Activated CD4-positive, alpha-beta memory T cell treated with anti-CD3 and anti-CD28 coated beads for 36 hours (primary cell): ENCODE data around the gene DHRS7B. TPM values are rescaled to one million over a fixed set of nuclear protein-coding genes. Genes with fewer than 3 reads are reported as not detected.

Experiments used
- CTCF ChIA-PET: fragments of 350-600 bp; sonication (Branson Sonifier 250); formaldehyde crosslinking; loops from one replicate; lab custom pipeline; 2021; ENCODE audit warnings: antibody characterized with exemption, inconsistent platforms; lab: Charles Lee
- POLR2A ChIA-PET: fragments of 350-600 bp; sonication (Branson Sonifier 250); formaldehyde crosslinking; loops from one replicate; lab custom pipeline; 2021; ENCODE audit warnings: antibody characterized with exemption; lab: Charles Lee
- DNase-seq: peaks from one replicate; pipeline ENCODE4 v3.0.0-alpha.2; 2020
- H3K27ac Mint-ChIP-seq: one replicate; pipeline ENCODE4 v1.8.0; 2021; ENCODE audit warnings: mixed read lengths
- H3K27me3 Mint-ChIP-seq: one replicate; pipeline ENCODE4 v1.8.0; 2021; ENCODE audit warnings: mixed read lengths
- H3K36me3 Mint-ChIP-seq: one replicate; pipeline ENCODE4 v1.8.0; 2021; ENCODE audit warnings: mixed read lengths
- H3K4me1 Mint-ChIP-seq: one replicate; pipeline ENCODE4 v1.8.0; 2021; ENCODE audit warnings: low read depth, mixed read lengths
- H3K4me3 Mint-ChIP-seq: one replicate; pipeline ENCODE4 v1.8.0; 2021; ENCODE audit warnings: mild to moderate bottlenecking, mixed read lengths
- H3K9me3 Mint-ChIP-seq: one replicate; pipeline ENCODE4 v1.8.0; 2021; ENCODE audit warnings: mixed read lengths
- intact Hi-C: fragments of 100-400 bp; cut with micrococcal nuclease; formaldehyde crosslinking; loops from one replicate; pipeline ENCODE4 v1.15.1; 2023
- total RNA-seq, 2 experiments: library from RNA; stranded (reverse); gene quantifications; one replicate each; pipeline ENCODE4 v1.2.3, GENCODE V29; 2021

Gene DHRS7B
- total RNA-seq, 2 experiments from 2014 or later: 13.5 to 15.9 TPM

GRCh38 chr17:21163101-21163500 is 36.3 kb downstream of the DHRS7B start:
- no peaks in the 10 kb centered on the region for H3K9me3 Mint-ChIP-seq
- CTCF ChIA-PET: no interaction called here

DNA sequence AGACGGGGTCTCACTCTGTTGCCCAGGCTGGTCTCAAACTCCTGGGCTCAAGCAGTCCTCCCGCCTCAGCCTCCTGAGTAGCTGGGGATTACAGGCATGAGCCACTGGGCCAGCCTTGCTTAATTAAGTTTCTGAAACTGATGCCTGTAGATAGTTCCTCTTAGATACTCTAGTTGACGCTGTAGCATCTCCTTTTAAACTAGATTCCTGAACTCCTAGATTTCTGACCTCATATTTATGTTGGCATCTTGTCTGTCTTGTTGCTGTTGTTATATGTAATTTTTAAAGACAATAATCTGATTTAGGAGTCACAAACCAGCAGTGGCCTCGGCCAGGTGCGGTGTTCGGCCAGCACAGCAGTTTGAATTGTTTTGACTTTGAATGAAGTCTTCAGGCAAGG is 37.5 kb downstream of the DHRS7B start:
- no peaks in the 10 kb centered on the region for H3K36me3 Mint-ChIP-seq
- peaks cover 7% of the 10 kb centered on the region for H3K4me1 Mint-ChIP-seq
- no peak overlapping the region for H3K4me3 Mint-ChIP-seq
- intact Hi-C loops: no loop called here
- no peaks in the 10 kb centered on the region for H3K9me3 Mint-ChIP-seq
- CTCF ChIA-PET: no interaction called here
- DNase-seq: no peak
- H3K27me3 Mint-ChIP-seq: no peaks in the 10 kb centered on the region
- H3K27ac Mint-ChIP-seq: no peak overlapping the region
- POLR2A ChIA-PET: no interaction called here

More at GRCh38 chr17:21163101-21163500, 36.3 kb downstream of the DHRS7B start:
- no peak for DNase-seq
- Mint-ChIP-seq H3K4me3 (no peak overlapping the region), H3K4me1 (peaks cover 13% of the 10 kb centered on the region), H3K27me3 (no peaks in the 10 kb centered on the region), H3K27ac (no peak overlapping the region), H3K36me3 (no peaks in the 10 kb centered on the region)
- intact Hi-C loops: no loop called here
- POLR2A ChIA-PET: no interaction called here

DNA sequence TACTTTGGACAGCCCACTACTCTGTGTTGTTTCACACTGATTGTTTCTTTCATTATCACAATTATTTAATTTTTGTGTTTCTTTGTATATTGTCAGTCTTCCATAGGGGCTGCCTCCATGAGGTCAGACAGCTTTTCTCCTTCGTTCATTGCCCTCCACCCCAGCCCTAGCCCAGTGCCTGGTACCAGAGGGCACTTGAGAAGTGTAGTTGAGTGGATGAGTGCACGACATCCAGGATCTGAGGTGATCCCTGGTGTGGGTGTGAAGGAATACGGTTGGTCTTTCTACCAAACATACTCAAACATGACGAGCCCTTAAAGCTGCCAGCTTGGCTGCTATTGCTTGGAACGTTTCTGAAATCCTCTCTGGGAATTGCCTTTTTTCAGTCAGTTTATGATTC is 37.9 kb downstream of the DHRS7B start:
- Mint-ChIP-seq H3K4me1 (peaks cover 7% of the 10 kb centered on the region), H3K4me3 (no peak overlapping the region), H3K27ac (no peak overlapping the region), H3K27me3 (no peaks in the 10 kb centered on the region), H3K36me3 (no peaks in the 10 kb centered on the region), H3K9me3 (no peaks in the 10 kb centered on the region)
- POLR2A ChIA-PET: no interaction called here
- CTCF ChIA-PET: no interaction called here
- DNase-seq: no peak
- intact Hi-C loops: no loop called here

GRCh38 chr17:21165922-21166594 is 39.3 kb downstream of the DHRS7B start:
- no peak for DNase-seq
- Mint-ChIP-seq H3K9me3 (no peaks in the 10 kb centered on the region), H3K4me1 (peaks cover 9% of the 10 kb centered on the region), H3K36me3 (no peaks in the 10 kb centered on the region), H3K4me3 (no peak overlapping the region), H3K27ac (no peak overlapping the region), H3K27me3 (no peaks in the 10 kb centered on the region)
- ChIA-PET POLR2A (no interaction called here), CTCF (no interaction called here)
- intact Hi-C loops: no loop called here

GRCh38 chr17:21166595-21167210 is 39.9 kb downstream of the DHRS7B start:
- no peaks in the 10 kb centered on the region for H3K27me3 Mint-ChIP-seq
- H3K36me3 Mint-ChIP-seq: peaks cover under 1% of the 10 kb centered on the region
- POLR2A ChIA-PET: no interaction called here
- CTCF ChIA-PET: interaction anchor here (1.2 kb wide), 1 partner anchor 47 kb away, joined by 3 read pairs; no protein-coding TSS in a partner anchor
- no peak for DNase-seq
- no peak overlapping the region for H3K4me3 Mint-ChIP-seq
- H3K27ac Mint-ChIP-seq: no peak overlapping the region
- peaks cover 16% of the 10 kb centered on the region for H3K4me1 Mint-ChIP-seq
- no peaks in the 10 kb centered on the region for H3K9me3 Mint-ChIP-seq
- intact Hi-C loops: no loop called here

DNA sequence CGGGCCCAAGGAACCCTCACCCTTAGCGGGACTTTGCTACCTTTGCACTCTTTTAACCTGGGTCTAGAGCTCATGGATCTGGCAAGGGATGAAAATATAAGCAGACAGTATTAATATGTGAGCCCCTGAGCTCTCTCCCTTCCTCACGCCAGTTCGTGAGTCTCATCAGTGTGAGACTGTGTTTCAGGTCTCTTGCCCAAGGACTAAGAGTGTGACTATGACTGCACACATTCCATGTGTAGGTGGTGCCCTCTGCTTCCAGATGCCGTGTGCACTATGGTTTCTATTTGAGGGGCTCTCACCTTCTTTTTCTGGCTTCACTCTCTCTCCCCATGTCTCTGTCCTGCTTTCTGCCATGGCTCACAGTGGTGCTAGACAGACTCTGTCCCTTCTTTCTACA is 40.5 kb downstream of the DHRS7B start:
- intact Hi-C loops: no loop called here
- DNase-seq: no peak
- ChIA-PET CTCF (interaction anchor here (1.2 kb wide), 1 partner anchor 48 kb away, joined by 3 read pairs; no protein-coding TSS in a partner anchor), POLR2A (no interaction called here)
- Mint-ChIP-seq H3K4me3 (no peak overlapping the region), H3K4me1 (peaks cover 20% of the 10 kb centered on the region), H3K36me3 (peaks cover 5% of the 10 kb centered on the region), H3K27me3 (no peaks in the 10 kb centered on the region), H3K9me3 (no peaks in the 10 kb centered on the region), H3K27ac (no peak overlapping the region)

DNA sequence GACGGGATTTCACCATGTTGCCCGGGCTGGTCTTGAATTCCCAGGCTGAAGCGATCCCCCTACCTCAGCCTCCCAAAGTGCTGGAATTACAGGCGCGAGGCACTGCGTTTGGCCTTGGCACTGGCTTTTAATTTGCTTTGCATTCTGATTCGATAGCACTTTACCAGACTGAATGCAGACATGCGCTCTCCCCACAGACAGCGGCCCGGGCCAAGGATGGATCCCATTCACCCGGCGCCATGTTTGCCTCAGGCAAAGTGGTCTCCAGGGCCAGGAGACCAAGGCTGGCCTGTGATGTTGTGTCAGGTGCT is 41.7 kb downstream of the DHRS7B start:
- CTCF ChIA-PET: no interaction called here

DNA sequence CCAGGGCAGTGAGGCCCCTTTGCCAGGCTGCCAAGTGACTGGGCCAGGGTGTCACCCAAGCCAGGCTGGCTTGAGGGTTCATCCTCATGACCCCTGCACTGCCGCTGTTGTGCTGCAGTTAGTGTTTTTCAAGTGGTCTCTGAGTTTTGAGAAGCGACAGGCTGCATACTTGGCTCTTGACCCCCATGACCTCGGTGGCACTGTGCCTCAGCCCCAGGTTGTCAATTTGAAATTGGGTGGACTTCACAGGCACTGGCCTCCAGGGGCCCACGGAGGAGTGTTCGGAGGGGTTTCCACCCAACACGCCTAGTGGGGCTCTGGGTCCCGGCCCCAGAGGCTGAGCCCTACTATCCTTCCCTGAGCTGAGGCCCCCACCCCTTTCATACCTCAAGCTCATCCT is 42.7 kb downstream of the DHRS7B start:
- Mint-ChIP-seq H3K36me3 (peaks cover 6% of the 10 kb centered on the region), H3K27ac (no peak overlapping the region), H3K4me3 (no peak overlapping the region), H3K4me1 (peaks cover 20% of the 10 kb centered on the region), H3K27me3 (no peaks in the 10 kb centered on the region), H3K9me3 (no peaks in the 10 kb centered on the region)
- intact Hi-C loops: no loop called here
- ChIA-PET POLR2A (no interaction called here), CTCF (interaction anchor here (0.9 kb wide), 1 partner anchor 176 kb away, joined by 3 read pairs; no protein-coding TSS in a partner anchor)
- no peak for DNase-seq

More for the DNA sequence above, 41.7 kb downstream of the DHRS7B start:
- Mint-ChIP-seq H3K4me1 (peaks cover 20% of the 10 kb centered on the region), H3K36me3 (peaks cover 5% of the 10 kb centered on the region), H3K4me3 (no peak overlapping the region), H3K27me3 (no peaks in the 10 kb centered on the region), H3K9me3 (no peaks in the 10 kb centered on the region), H3K27ac (no peak overlapping the region)
- POLR2A ChIA-PET: no interaction called here
- no peak for DNase-seq
- intact Hi-C loops: no loop called here

GRCh38 chr17:21170809-21171208 is 44.0 kb downstream of the DHRS7B start:
- CTCF ChIA-PET: interaction anchor here (1.5 kb wide), 1 partner anchor 51 kb away, joined by 4 read pairs; no protein-coding TSS in a partner anchor
- Mint-ChIP-seq H3K27ac (no peak overlapping the region), H3K4me3 (no peak overlapping the region), H3K27me3 (no peaks in the 10 kb centered on the region), H3K36me3 (peaks cover 6% of the 10 kb centered on the region), H3K4me1 (peaks cover 20% of the 10 kb centered on the region), H3K9me3 (no peaks in the 10 kb centered on the region)
- POLR2A ChIA-PET: no interaction called here
- intact Hi-C loops: no loop called here
- no peak for DNase-seq

DNA sequence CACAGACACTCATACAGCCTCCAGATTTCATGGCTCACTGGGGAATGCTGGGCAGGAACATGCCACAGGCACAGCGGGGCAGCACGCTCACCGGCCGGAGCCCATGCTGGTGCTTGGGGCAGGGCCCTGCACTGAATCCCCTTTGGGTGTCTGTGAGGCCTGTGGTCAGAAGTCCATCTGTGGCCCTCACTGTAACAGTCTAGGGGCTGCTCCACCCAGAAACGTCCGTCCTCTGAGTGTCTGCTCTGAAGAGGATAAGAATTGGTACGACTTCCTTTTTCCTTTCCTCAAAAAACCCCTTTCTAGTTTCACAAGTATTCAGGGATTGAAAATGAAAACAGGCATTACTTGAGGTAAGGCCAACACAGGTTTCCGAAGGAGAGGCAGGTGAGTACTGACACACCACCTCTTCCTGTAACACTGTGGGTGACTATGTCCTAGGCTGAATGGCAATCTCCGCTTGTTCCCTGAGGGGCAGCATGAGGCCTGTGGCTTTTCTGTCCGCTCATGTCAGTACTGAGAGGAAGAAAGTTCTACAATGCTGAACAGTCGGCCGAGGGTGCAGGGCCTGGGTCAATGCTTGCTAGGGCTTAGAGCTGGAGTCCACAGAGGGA is 44.7 kb downstream of the DHRS7B start:
- Mint-ChIP-seq H3K27ac (no peak overlapping the region), H3K9me3 (no peaks in the 10 kb centered on the region)
- intact Hi-C loops: no loop called here

DNA sequence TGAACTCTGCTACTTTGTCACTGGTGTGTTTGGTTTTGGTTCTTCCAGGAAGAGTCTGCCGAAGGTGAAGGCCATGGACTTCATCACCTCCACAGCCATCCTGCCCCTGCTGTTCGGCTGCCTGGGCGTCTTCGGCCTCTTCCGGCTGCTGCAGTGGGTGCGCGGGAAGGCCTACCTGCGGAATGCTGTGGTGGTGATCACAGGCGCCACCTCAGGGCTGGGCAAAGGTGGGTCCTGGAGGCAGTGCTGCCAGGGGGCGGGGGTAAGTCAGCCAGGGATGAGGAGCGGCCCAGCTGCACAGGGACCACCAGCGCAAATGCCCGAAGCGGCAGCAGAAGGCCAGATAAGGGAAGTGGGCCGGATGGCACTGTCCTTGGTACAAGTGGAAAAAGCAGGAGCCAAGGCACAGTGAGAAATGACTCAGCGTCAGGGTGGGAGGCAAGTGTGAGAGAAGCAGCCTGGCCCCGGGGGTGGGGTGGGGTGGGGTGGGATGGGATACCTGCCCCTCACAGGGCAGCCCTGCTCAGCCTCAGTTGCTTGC is 45.3 kb downstream of the DHRS7B start:
- Mint-ChIP-seq H3K36me3 (peaks cover 6% of the 10 kb centered on the region), H3K9me3 (no peaks in the 10 kb centered on the region), H3K27me3 (no peaks in the 10 kb centered on the region), H3K4me3 (no peak overlapping the region), H3K27ac (no peak overlapping the region), H3K4me1 (peaks cover 18% of the 10 kb centered on the region)
- POLR2A ChIA-PET: no interaction called here
- intact Hi-C loops: no loop called here
- CTCF ChIA-PET: interaction anchor here (1.4 kb wide), 1 partner anchor 10 kb away, joined by 3 read pairs; no protein-coding TSS in a partner anchor
- no peak for DNase-seq

More for the DNA sequence above, 44.7 kb downstream of the DHRS7B start:
- no peaks in the 10 kb centered on the region for H3K27me3 Mint-ChIP-seq
- peaks cover 20% of the 10 kb centered on the region for H3K4me1 Mint-ChIP-seq
- ChIA-PET POLR2A (no interaction called here), CTCF (interaction anchor here (1.5 kb wide), 1 partner anchor 52 kb away, joined by 4 read pairs; no protein-coding TSS in a partner anchor)
- DNase-seq: peak; percentile 19
- peaks cover 6% of the 10 kb centered on the region for H3K36me3 Mint-ChIP-seq
- no peak overlapping the region for H3K4me3 Mint-ChIP-seq

DNA sequence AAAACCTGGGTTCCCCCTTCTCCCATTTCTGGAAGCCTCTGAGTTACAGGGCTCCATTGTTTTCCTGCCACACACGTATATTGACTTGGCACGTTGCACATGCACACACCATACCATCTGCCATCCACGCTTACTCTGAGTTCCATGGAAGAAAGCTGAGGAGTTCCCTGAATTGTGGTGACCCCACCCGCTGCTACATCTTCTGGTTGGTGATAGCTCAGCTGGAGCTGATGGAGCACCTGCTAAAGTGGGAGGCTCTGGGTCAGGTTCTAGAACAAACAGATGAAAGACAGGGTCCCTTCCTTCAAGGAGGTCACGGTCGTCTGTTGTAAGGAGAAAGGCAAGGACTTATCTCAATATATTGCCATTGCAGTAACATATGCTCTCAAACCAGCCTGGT is 46.1 kb downstream of the DHRS7B start:
- intact Hi-C loops: no loop called here
- Mint-ChIP-seq H3K27ac (no peak overlapping the region), H3K4me3 (no peak overlapping the region), H3K9me3 (no peaks in the 10 kb centered on the region), H3K27me3 (no peaks in the 10 kb centered on the region), H3K4me1 (peaks cover 13% of the 10 kb centered on the region), H3K36me3 (peaks cover 8% of the 10 kb centered on the region)
- POLR2A ChIA-PET: no interaction called here
- CTCF ChIA-PET: interaction anchor here (1.4 kb wide), 1 partner anchor 9 kb away, joined by 3 read pairs; no protein-coding TSS in a partner anchor
- no peak for DNase-seq
